Activated CD8-positive, alpha-beta memory T cell treated with anti-CD3 and anti-CD28 coated beads for 1 hour (primary cell): ENCODE results near the gene EIF4EBP3.
"Not testable (repeated sequence)": the region's sequence is repeated elsewhere in the genome, so short reads cannot be mapped to it uniquely, and the experiment has no call there.

Source experiments
- DNase-seq, 2 donors: peaks; one replicate each; pipeline ENCODE4 v3.0.0-alpha.2; 2020; ENCODE audit warnings: low read depth in 1 of 2; ENCODE audit errors: extremely low read depth in 1 of 2

Gene EIF4EBP3

DNA sequence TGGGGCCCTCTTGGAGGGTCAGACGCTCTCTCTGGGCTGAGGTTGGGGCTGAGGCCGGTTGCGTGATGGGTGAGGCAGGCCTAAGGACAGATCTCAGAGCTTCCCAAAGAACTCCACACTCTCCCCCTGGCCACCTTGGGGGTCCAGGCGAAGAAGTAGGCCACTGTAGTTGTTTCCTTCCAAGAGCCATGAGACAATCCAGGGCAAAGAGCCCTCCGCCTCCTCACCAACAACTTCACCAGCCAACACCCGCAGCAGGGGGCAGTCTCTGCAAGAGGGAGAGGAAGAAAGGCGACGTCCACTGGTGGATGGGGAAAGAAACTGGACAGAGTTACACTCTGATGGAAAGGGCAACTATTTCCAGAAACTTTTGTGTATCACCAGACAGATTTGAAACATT lies 27.8 kb downstream of the EIF4EBP3 start:
- no peak for DNase-seq

DNA sequence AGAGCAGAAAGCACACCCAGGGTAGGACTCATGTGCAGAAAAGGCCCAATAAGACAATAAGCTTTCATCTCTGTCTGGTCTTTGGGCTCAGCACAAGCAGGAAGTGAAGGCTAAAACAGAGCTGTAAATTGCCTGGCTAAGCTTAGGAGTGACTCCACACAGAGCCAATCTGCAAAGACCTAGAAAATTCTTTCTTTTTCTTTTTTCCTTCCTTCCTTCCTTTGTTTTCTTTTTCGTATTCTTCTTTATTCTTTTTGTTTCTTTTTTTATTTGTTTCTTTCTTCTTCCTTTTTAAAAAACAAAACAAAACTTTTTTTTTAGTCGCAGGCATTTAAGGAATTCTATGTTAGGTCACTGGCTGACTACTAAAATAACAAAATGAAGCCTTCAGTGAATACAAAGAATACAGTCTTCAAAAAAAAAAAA lies 29.3 kb downstream of the EIF4EBP3 start:
- DNase-seq = no peak

DNA sequence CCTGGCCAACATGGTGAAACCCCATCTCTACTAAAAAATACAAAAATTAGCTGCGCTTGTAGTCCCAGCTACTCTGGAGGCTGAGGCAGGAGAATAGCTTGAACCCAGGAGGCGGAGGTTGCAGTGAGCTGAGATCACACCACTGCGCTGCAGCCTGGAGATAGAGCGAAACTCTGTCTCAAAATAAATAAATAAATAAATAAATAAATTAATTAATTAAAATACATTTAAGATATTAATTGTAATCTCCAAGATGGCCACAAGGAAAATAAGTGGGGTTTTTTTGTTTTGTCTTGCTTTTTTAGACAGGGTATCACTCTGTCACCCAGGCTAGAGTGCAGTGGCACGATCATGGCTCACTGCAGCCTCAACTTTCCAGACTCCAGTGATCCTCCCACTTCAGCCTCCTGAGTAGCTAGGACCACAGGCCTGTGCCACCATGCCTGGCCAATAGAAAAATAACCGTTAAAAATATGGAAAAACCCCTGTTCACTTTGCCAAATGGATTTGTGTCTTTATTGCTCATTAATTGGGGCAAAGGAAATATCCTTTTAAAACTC lies 31.8 kb downstream of the EIF4EBP3 start:
- DNase-seq = not testable (repeated sequence)

DNA sequence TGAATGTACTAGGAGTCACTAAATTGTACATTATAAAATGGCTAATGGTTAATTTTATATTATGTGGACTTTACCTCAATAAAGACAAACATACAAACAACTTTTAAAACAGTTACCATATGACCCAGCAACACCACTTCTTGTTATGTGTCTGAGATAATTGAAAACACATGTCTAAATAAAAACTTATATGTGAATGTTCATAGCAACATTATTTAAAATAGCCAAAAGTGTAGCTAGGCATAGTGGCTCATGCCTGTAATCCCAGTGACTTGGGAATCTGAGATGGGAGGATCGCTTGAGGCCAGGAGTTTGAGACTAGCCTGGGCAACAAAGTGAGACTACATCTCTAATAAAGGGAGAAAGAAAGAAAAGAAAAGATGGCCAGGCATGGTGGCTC lies 40.0 kb downstream of the EIF4EBP3 start:
- no peak for DNase-seq

DNA sequence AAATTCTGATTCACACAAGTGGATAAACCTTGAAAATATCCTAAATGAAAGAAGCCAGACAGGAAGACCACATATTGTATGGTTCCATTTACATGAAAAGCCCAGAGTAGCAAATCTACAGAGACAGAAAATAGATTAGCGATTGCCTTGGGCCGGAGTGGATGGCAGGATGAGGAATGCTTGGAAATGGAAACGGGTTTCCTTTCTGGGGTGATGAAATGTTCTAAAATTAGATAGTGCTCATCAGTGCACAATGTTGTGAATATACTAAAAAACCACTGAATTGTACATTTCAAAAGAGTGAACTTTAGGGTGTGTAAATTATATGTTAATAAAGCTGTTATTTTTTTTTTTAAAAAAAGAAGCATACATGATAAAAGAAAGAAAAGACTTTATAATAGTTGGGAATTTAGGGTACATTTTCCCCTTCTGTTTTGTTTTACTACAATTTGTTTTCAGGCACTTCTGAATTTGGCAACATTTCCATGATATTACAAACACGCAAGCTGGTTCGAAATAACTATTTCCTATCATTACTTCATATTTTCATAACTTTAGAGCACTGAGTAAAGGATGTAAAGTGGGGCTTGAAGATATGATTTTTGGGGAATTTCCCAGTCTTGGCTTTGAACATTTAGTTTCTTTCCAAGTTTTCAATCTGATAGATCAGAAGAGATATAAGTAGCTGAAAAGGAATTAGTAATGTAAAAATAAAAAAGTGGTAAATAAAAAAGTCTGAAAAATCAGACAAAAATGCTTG lies 41.0 kb downstream of the EIF4EBP3 start:
- DNase-seq = no peak

DNA sequence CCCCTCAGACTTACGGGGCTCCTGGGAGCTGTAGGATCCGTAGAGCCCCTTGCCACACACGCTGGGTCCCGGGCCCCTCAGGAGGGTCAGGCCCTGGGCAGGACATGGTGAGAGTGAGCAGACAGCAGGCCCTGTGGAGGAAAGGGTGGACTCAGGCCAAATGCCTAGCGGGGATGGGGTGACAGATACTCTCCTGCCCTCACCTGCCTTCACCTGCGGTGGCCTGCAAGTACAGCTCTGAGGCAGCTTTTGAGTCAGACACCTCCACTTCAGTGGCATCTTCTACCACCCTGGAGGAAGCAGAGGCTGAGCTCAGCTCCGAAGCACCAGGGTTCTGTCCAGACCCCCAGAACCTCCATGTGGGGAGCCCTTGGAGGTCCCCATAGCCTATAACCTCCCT lies 43.4 kb downstream of the EIF4EBP3 start:
- DNase-seq = no peak

DNA sequence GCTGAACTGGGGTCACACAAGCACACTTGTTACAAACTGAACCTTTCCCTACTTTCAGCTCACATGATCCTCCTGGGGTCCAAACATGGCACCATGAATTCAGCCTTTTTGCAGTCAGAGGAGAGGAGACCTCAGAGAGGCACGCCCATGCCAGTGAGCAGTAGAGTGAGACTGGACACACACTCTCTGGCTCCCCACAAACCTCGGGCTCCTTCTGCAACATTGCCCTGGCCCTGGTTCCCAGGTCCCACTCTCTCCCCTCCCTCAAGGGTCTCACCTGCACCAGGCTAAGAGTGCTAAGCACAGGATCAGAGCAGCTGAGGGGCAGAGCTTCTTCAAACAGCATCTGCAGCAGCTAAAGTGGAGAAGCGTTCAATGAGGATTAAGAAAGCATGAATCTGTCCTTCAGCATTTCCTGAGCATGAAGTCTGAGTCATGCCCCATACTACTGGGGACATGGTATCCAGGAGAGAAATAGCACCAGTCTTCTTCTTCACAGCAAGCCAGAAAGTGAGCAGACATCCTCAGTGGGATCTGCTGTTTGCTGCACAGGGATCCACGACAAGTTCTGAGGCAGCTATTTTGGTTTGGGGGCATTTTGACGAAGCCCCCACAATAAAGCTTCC lies 44.4 kb downstream of the EIF4EBP3 start:
- DNase-seq = no peak

DNA sequence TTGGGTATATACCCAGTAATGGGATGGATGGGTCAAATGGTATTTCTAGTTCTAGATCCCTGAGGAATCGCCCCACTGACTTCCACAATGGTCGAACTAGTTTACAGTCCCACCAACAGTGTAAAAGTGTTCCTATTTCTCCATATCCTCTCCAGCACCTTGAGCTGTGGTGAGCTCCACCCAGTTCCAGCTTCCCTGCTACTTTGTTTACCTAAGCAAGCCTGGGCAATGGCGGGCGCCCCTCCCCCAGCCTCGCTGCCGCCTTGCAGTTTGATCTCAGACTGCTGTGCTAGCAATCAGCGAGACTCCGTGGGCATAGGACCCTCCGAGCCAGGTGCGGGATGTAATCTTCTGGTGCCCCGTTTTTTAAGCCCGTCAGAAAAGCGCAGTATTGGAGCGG lies 45.6 kb downstream of the EIF4EBP3 start:
- not testable (repeated sequence) for DNase-seq

DNA sequence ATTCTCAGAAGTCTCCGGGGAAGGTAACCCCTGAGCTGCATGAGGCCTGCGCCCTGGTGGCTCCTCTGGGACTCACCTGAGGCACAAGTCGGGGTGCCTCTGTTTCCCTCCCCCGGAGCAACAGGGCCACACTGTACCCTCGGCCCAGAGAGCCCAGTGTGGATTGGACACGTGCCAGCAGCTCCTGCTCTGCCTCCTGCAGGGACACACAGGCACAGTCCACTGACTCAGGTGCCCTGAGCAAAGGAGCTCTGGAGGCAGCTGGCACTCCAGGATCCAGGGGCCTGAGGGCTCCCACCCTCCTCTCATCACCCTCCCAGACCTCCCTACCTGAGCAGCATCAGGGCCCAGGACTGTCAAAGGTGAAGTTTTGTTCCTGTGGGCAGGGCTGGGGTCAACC lies 46.7 kb downstream of the EIF4EBP3 start:
- DNase-seq = no peak

DNA sequence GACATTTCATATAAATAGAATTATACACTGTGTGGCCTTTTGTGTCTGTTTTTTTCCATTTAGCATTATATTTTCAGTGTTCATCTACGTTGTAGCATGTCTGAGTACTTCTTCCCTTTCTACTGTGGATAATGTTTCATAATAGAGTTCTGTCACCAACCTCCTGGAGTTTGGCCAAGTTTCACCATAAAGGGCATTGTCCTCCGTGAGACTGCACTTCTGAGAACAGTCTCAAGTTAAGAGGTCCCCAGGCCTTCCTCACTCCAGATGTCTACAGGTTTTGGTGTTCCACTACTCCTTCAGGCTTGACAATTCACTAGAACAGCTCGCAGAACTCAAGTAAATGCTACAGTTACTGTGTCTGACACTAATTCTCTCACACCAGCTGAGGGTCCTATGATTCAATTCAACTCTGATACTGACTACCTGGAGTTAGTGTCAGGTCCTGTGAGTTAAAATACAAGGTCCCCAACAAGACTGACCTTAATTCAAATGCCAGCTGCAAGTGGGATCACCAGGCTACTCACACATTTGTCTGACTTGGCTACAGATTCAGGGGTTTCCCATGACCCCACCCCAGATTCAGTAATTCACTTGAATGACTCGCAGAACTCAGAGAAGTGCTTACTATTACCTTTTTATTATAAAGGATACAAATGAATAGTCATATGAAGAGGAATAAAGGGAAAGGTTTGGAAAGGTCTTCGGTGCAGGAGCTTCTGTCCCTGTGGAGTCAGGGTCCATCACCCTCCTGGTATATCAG lies 48.3 kb downstream of the EIF4EBP3 start:
- no peak for DNase-seq

DNA sequence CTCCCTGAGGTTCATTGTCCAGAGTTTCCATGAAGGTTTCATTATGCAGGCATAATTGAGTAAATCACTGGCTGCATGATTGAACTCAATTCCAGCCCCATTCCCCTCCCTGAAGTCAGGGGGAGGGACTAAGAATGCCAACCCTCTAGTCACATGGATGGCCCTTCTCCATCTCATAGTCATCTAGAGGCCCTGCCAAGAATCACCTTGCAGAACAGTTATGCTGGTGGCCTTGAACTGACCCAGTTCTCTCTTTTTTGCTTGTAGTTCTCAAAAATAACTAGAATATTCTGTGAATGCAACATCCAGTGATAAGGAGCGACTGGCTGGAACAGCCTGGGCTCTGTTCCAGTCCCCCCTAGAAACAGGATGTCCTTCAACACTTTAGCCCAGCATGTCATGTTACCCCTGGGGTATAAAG lies 48.9 kb downstream of the EIF4EBP3 start:
- no peak for DNase-seq

DNA sequence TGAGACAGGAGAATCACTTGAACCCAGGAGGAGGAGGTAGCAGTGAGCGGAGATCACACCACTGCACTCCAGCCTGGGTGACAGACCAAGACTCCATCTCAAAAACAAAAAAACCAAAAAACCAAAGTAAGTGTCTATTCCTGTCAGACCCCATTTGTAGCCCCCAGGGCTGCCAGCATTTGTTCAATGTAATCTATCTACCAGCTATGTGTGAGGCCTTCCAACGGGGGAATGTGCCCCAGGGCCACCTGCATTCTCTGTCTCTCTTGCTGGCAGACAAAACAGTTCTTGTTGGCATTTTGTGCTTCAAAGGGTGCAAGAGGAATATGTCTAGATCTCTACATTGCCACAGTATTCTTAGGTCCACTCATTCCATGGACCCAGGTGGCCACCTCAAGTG lies 51.4 kb downstream of the EIF4EBP3 start:
- no peak for DNase-seq
